ENCODE data around the gene CIB4. TPM values are rescaled to one million over a fixed set of nuclear protein-coding genes. Genes with fewer than 3 reads are reported as not detected.

CIB4 gene
- total RNA-seq, 4 donors from 2014 or later: not detected

DNA sequence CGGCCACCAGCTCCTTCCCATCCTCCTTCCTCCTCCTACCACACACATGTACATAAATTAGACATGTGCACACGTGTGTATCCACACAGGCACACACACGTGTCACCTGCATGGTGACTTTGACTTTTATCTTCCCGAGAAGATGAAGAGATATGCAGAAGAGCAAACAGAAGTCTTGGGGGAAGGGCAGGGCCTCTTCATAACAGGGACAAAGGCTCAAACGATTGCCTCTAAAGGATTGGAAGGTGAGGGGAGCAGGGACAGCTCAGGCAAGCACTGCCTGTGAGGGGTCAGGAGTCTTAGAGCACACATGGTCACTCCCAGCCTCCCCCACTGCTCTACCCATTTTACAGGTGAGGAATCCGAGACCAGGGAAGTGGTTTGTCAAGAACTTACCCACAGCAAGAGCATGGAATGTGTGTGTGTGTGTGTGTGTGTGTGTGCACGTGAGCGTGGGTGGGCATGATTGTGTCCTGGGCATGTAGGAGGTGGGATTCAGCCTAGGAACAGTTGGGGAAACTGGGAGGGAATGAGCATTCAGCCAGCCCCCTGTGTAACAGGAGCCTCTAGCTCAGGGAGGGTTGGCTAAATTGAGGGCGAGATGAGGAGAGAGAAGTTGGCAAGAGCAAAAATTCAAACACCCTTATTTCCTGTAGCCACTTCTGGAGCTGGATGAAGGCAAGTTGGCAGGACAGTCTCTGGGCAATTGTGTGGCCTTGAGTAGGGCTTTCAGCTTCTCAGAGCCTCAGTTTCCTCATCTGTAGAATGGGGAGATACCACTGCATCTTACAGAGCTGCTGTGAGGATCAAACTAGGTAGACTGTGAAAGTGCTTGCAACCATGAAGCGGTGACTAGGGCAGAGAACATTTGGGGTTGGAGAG, 24.2 kb downstream of the CIB4 start:
- Histone ChIP-seq H3K9me3 (no peaks in the 10 kb centered on the region), H3K4me3 (no peak overlapping the region), H3K4me1 (peaks cover 0 to 30% (median 11%) of the 10 kb centered on the region in 4 donors), H3K36me3 (no peaks in the 10 kb centered on the region), H3K27ac (no peak overlapping the region), H3K27me3 (peaks cover 4% of the 10 kb centered on the region)
- in situ Hi-C loops (cut with MboI; ENCODE audit: low pct_ligation_motif_present in 1 of 4, low pct_unique_long_range_greater_than_20kb in 1 of 4, low sequenced_read_pairs in 3 of 4) (loop anchor here in 1 of 4 donors (25.0 kb wide), 1 partner anchor 120 kb away; no protein-coding TSS in a partner anchor), intact Hi-C loops (cut with DNase I; ENCODE audit: low total_unique reads) (no loop called here)
- DNase-seq: no peak
- WGBS, 2 donors (ENCODE audit: low coverage in 1 of 2): 55 to 74% methylated on average over 6 to 10 of the region's 10 CpGs
- TF ChIP-seq POLR2AphosphoS5 (IDR thresholded peaks at IDR 0.05): no peak
- TF ChIP-seq POLR2A (IDR thresholded peaks at IDR 0.05): no peak
- TF ChIP-seq EP300 (IDR thresholded peaks at IDR 0.05; ENCODE audit: low read depth): no peak
- TF ChIP-seq, protein P1, sequence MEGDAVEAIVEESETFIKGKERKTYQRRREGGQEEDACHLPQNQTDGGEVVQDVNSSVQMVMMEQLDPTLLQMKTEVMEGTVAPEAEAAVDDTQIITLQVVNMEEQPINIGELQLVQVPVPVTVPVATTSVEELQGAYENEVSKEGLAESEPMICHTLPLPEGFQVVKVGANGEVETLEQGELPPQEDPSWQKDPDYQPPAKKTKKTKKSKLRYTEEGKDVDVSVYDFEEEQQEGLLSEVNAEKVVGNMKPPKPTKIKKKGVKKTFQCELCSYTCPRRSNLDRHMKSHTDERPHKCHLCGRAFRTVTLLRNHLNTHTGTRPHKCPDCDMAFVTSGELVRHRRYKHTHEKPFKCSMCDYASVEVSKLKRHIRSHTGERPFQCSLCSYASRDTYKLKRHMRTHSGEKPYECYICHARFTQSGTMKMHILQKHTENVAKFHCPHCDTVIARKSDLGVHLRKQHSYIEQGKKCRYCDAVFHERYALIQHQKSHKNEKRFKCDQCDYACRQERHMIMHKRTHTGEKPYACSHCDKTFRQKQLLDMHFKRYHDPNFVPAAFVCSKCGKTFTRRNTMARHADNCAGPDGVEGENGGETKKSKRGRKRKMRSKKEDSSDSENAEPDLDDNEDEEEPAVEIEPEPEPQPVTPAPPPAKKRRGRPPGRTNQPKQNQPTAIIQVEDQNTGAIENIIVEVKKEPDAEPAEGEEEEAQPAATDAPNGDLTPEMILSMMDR (IDR thresholded peaks at IDR 0.05): no peak

DNA sequence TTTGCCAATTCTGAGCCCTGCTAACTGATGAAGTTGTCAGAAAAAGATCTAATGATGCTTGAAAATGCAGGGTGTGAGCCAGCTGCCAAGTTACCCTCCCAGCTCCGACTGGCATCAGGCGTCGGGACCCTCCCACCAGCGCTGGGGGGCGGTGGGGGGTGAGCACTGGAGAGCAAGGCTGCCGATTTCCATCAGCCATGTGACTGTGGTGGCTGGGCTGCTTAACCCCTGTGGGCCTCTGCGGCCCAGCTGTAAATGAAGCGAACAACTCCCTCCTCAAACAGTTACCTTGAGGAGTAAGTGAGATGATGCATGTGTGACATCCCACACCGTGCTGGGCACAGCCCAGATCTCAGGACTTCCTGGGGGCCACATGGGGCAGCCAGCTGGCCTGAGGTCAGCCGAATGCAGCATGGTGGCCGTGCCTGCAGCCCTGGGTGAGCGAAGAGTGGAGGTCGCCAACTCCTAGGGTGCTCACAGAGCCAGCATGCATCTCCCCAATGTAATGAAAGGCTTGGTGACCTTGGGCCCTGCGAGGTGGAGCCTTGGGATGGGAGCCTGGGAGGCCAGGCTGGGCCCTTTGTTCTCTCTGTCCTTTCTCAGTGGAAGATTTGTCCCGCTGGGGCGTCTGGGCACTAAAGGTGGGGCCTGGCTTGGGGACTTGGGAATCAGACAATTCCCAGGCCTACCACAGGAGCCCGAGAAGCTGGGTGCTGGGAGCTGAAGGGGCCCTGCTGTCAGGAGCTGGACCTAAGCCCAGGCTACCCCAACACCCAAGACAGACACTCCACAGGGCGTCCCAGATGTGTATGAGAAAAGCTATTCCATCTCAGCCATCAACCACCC, 25.1 kb downstream of the CIB4 start:
- Histone ChIP-seq H3K36me3 (no peaks in the 10 kb centered on the region), H3K27me3 (peaks cover 4% of the 10 kb centered on the region), H3K27ac (no peak overlapping the region), H3K4me1 (peaks cover 0 to 31% (median 11%) of the 10 kb centered on the region in 4 donors), H3K4me3 (no peak overlapping the region), H3K9me3 (no peaks in the 10 kb centered on the region)
- in situ Hi-C loops (cut with MboI; ENCODE audit: low pct_ligation_motif_present in 1 of 4, low pct_unique_long_range_greater_than_20kb in 1 of 4, low sequenced_read_pairs in 3 of 4): loop anchor here in 1 of 4 donors (25.0 kb wide), 1 partner anchor 121 kb away; no protein-coding TSS in a partner anchor
- no peak for DNase-seq
- intact Hi-C loops (cut with DNase I; ENCODE audit: low total_unique reads): no loop called here
- WGBS, 2 donors (ENCODE audit: low coverage in 1 of 2): 73% methylated on average over 14 of the region's 18 CpGs; no CpG with 5 or more reads in 1 of the 2 donors
- TF ChIP-seq POLR2AphosphoS5 (IDR thresholded peaks at IDR 0.05) (no peak), EP300 (IDR thresholded peaks at IDR 0.05; ENCODE audit: low read depth) (no peak), POLR2A (IDR thresholded peaks at IDR 0.05) (no peak)
- TF ChIP-seq, protein P1 (IDR thresholded peaks at IDR 0.05): no peak

DNA sequence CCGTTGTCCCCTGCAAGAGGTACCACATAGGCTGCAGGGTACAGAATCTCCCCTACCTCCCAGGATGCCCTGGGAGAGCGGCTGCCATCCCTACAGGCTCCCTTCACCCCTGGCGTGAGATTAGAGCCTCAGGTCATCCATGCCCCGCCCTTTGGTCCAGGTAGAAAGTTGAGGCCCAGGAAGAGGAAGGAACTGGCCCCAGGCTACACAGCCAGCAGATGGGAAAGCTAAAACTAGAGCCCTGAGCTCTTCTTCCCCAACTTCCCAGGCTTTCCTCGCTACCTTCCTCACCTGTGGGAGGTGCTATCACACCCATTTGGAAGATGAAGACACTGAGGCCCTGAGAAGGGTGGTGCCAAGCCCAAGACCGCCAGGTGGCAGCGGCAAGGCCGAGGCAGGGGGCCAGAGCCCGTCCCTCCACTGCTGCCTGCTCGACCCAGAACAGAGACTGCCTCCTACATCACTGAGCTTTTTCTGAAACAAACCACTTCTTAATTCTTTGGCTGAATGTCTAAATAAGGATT, 25.8 kb downstream of the CIB4 start:
- in situ Hi-C loops (cut with MboI; ENCODE audit: low pct_ligation_motif_present in 1 of 4, low pct_unique_long_range_greater_than_20kb in 1 of 4, low sequenced_read_pairs in 3 of 4) (loop anchor here in 1 of 4 donors (25.0 kb wide), 1 partner anchor 122 kb away; no protein-coding TSS in a partner anchor), intact Hi-C loops (cut with DNase I; ENCODE audit: low total_unique reads) (no loop called here)
- no peak overlapping the region for H3K27ac ChIP-seq
- TF ChIP-seq EP300 (IDR thresholded peaks at IDR 0.05; ENCODE audit: low read depth): no peak
- no peak for TF ChIP-seq POLR2AphosphoS5 (IDR thresholded peaks at IDR 0.05)
- no peak for TF ChIP-seq POLR2A (IDR thresholded peaks at IDR 0.05)
- TF ChIP-seq, protein P1 (IDR thresholded peaks at IDR 0.05): no peak
- H3K9me3 ChIP-seq: no peaks in the 10 kb centered on the region
- 78% methylated on average over 10 of the region's 10 CpGs; no CpG with 5 or more reads in 1 of the 2 donors for WGBS, 2 donors (ENCODE audit: low coverage in 1 of 2)
- H3K4me3 ChIP-seq: no peak overlapping the region
- no peaks in the 10 kb centered on the region for H3K36me3 ChIP-seq
- no peak for DNase-seq
- peaks cover 4% of the 10 kb centered on the region for H3K27me3 ChIP-seq
- H3K4me1 ChIP-seq: peaks cover 0 to 31% (median 11%) of the 10 kb centered on the region in 4 donors

All from transverse colon (tissue), 4 donors.